Epidermal melanocyte (primary cell): ENCODE measurements around the gene AP2S1.
"Not testable (repeated sequence)": the region's sequence is repeated elsewhere in the genome, so short reads cannot be mapped to it uniquely, and the experiment has no call there.

Source experiments
- DNase-seq: peaks from one replicate; pipeline ENCODE4 v3.0.0; 2011; ENCODE audit warnings: low spot score; ENCODE audit not compliant: insufficient read length

Gene AP2S1

DNA sequence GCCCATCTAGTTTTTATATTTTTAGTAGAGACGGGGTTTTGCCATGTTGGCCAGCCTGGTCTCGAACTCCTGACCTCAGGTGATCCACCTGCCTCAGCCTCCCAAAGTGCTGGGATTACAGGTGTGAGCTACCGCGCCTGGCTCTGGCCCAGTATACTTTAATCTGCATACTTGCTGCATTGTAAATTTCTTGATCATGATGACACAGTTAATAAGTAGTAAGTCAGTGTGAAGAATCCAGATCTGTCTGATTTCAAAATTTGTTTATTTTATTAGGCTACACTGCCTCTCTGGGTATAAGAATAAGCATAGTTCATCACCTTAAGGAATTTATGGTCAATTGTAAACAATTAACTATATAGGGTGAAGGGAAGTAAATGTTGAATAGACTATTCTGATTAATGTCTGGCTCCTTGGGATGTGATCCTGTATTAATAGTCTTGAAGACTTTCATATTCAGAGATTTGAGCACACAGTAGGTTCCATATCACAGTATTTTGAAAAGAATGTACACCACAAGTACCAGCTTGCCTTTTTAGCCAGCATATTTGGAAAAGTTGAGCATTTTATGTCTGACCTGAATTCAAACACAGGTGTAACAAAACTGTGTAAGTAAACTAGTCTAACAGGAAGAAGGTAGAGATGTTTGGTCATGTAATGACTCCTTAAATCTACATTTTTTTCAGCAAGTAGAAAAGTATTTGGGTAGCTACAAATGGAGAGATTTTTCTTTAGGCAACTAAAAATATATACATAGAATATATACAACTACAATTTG lies 17.6 kb upstream of the AP2S1 start:
- no peak for DNase-seq

GRCh38 chr19:46867170-46867569 lies 16.5 kb upstream of the AP2S1 start:
- no peak for DNase-seq

GRCh38 chr19:46866407-46867136 lies 15.9 kb upstream of the AP2S1 start:
- DNase-seq: no peak

DNA sequence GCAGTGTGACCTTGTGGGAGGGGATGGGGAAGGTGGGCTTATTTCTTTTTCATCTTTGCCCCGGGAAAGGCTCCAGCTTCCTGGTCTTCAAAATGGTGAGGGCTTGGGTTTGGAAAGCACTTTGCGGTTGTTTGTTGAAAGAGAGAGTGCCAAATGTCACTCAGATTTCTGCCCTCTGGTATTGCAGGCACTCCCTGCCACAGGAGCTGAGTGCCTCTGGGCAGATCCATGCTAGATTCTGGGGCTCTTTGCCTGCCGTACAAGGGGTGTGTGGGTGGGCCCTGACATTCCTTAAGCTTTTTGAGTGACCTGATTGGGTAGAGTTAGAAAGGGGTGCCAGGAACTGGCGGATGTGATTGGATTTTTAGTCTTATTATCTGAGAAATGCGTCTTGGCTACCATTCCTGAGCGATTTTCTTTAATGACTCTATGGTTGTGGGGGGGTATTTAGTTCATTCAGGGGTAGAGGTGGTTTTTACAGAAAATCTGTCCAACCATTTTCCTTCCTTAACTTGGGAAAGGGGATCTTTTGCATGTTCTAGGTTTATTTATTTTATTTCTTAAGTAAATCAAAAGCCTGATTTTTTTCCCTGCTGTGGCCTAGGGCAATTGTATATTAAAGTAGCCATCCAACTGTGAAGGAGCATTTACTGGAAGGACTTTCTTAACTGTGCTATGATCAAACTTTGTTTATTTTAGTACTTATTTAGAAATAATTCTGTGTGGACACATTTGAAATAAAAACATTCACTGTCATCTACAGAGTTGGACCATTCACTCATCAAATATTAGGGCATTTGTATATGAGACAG lies 13.4 kb upstream of the AP2S1 start:
- DNase-seq: peak; percentile 61

DNA sequence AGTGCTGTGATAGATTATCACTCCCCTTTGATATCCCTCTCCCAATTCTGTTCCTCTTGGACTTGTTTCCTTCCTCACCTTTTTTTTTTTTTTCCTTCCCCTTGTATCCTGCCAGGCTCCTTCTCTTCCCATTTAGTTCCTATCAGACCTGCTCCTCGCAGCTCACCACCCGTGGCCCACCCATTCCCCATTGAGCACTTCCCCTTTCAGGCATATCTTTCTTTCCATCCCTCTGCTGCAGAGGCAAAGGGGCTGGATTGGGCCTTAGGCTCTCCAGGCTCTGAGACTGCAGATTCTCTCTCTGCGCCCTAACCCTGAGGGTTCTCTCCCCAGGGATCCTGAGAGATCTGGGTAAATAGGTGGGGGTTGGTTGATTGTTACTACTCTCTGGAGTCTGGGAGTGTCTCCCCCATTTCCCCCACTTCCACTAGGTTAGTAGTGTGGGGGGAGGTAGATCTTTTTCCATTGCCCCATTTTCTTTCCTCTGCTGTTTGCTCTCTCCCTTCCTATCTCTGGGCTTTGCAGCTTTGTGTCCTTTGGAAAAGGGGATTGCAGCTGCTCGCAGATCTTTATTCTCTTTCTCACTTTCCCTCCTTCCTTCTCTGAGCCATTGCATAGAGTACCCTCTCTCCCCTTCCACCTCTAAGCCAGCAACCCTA lies 12.5 kb upstream of the AP2S1 start:
- no peak for DNase-seq

GRCh38 chr19:46862503-46862834 lies 11.8 kb upstream of the AP2S1 start:
- DNase-seq: no peak

DNA sequence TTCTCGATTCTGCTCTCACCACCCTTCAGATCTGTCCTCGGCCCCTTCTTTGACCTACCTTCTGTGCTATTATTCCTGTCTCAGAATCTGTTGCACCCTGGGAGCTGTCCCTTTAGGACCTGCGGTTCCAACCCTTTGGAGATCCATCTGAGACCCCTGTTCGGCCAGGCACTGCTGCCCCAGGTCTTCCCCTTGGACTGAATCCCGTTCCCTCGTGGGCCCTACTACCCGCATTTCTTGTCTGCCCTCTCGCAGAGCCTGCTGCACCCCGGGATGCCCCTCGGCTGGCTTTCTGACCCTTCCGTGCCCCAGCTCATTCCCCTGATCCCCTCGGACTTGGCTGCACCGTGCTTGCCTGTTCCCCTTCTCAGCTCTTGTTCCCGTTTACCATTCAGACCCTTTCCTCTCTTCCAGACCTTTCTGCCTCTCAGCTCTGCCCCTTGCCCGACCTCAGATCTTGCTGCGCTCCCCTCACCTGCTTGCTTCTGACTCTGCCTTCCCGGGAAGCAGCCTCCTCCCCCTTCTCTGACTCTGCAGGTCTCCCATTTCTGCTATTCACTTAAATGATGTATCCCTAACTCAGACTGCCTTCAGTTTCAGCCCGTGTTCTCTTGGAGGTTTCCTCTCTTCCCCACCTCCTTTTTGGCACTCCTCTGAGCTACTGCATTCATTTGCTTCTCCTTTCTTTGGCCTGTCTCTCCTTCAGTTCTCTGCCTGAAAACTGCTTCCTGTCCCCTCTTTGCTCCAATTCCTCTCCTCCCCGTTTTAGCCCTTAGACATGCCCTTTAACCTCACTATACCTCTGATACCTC lies 11.3 kb upstream of the AP2S1 start:
- no peak for DNase-seq

GRCh38 chr19:46860846-46861690 lies 10.4 kb upstream of the AP2S1 start, which contains the start of gene ARHGAP35:
Gene ARHGAP35 (plus strand): TSS chr19:46860997. CDS start chr19:46918676, 57,679 bp downstream.
- peak; percentile 49 for DNase-seq

DNA sequence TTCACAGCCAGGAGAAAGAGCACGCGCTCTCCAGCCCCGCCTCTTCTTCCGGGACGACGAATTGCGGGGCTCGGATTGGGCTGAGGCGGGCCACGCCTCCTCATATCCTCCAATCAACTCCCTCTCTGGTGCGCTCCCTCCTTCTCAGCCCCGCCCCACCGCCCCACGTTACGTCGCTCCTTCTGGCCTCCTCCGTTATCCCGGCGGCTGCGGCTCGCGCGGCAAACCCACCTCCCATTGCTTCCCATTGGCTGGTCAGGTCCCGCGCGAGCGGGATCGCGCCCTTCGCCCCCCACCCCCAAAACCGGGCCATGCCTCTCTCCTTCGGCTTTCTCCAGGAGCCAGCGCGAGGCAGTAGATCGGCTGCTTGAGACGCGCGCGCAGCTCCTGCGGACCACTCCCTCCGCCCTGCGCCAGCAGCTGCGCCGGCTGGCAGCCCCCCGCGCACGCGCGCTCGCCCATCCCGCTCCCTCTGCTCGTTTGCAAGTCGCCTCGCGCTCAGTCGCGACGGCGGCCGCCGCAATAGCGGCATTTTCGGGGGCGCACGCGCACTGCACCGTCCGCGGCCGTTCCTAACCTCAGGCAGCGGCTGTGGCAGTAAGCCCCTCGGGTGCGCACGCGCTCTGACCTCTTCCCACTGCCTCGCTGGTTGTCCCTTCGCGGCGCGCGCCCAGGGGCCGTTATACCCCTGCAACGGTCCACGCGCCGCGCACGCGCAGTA lies 9.6 kb upstream of the AP2S1 start:
- peak; percentile 88 for DNase-seq

DNA sequence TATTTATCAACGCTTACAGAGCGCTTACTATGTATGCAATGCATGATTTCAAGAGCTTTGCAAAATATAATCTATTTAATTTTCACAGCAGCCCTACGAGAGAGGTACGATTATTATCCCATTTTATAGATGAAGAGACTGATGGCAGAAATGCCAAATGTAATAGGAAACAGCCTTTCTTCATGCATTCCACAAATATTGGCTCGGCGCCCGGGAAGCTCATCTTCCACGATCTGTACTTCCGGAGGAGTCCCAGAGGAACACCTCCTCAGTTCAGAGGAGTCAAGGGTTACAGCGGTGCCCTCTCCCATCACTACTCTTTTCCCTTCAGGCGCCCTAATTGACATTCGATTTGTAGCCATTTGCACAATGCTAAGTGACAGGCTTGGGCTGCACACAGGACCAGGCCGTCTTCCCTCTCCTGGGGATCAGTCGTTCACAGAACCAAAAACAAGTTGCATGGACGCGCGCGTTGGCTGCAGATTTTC lies 9.0 kb upstream of the AP2S1 start:
- no peak for DNase-seq

DNA sequence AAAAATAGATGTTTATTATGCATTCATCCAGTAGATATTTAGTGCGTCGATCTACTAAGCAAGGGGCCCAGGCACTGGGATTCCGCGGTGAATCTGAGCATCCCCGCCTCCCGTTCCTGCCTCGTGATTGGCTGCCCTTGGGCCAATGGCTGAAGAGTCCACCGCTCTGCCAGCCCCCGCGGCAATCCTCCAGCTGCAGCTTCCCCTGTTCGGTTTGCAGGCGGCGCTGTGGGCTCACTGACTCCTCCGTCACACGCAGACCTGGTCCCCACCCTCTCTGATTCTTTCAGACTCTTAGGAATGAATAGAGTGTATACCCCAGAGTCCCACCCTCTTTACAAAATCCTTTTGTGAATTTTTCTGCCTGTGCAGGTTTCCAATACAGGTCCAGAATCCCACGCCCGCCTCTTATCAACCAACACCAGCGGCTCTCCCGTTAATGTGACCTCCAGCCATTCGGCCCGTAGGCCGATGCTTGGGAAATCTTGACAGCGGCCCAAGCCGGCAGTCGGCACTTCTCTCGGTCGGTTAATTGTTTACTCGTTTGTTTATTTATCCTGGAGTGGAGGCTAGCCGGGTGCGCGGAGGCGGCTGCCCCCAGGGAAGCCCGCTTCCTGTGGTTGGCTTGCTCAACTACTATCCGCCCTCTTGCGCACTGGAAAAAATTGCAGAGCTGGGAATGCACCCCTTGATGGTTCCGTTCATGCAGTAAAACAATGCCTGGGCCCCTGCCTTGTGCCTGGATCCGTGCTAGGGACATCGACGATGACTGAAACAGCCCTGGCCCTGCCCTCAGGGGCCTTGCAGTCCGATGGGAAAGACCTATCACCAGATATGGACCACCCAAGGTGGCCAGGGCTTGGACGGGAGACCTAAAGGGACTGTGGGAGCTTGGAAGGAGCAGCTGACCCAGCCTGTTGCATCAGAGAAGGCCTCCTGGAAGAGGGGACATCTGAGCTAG lies 5.7 kb upstream of the AP2S1 start:
- peak; percentile 90 for DNase-seq

DNA sequence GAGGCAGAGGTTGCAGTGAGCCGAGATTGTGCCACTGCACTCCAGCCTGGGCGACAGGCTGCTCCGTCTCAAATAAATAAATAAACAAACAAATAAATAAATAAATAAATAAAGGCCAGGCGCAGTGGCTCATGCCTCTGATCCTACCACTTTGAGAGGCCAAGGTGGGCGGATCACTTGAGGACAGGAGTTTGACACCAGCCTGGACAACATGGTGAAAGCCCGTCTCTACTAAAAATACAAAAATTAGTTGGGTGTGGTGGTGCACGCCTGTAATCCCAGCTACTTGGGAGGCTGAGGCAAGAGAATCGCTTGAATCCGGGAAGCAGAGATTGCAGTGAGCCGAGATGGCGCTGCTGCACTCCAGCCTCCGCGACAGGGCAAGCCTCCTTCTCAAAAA lies 4.1 kb upstream of the AP2S1 start:
- not testable (repeated sequence) for DNase-seq

DNA sequence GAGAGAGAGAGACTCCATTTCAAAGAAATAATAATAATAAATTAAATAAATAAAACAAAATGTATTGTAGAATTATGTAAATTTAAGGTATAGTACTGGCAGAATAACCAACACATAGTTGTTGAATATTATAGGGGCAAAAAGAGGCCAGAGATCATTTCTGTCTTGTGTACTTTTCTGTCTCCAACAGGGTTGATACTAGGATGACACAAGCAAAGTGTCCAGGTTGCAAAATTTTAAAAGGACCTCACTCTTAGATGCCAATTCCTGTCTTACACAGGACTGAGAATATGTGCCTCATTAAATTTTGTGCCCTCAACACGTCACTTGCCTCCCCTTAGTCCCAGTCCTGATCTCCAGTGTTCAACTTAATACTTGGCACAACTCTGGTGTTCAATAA lies 2.2 kb upstream of the AP2S1 start:
- DNase-seq: no peak

DNA sequence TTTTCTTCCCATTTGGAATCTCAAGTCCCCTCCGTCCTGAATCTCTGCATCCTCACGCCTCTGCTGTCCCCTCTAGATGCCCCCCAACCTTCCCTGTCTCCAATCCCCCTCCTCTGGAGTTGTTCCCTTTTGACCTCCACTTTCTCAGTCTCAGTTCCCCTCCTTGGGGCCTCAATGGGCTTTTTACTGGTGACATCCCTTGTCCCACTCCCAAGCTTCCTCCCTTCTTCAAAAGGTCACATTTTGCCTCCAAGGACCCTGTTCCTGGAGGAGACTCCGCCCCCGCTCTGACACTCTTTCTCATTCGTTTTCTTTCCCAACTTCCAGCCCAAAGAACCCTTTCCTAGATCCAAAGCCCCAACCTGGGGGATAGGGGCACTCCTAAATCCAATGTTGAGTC lies 1.0 kb downstream of the AP2S1 start:
- DNase-seq: no peak

DNA sequence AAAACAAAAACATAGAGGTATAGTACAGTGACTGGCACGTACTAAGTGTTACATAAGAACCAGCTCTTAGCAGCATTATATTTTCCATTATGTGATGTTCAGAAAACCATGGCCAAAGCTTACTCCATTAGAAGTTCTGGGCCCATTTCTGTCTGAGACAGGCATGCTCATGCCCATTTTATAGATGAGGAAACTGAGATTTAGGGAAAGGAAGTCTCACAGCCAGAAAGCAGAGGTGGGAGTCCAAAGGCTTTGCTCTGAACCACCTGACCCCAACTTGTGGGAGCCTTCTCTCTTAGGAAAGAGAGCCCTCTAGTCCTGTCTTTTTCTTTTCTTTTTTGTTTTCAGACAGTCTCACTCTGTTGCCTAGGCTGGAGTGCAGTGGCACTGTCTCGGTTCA lies 2.3 kb downstream of the AP2S1 start:
- no peak for DNase-seq

- no peak for DNase-seq
These were observed 3.1 kb downstream of the AP2S1 start for GRCh38 chr19:46847528-46847927.

DNA sequence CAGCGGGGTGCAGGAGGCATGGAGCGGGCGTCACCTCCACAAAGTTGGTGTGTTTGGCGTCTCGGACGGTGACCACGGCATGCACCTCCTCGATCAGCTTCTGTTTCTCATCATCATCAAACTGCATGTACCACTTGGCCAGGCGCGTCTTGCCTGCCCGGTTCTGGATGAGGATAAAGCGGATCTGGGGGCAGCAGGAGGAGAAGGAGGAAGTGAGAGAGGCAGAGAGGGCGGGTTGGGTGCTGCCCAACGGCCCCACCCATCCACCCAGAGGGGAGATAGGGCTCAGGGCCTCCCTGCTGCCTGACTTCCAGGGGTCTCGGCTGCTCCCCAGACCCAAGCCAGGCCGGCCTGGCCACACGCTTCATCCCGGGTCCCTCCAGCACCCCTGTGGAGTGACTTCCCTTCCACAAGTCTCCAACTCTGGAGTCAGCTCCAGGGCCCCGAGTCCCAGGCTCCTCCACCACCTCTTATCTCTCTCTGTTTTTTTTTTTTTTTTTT lies 4.6 kb downstream of the AP2S1 start:
- no peak for DNase-seq

- DNase-seq: no peak
These were observed 6.6 kb downstream of the AP2S1 start for GRCh38 chr19:46844067-46844489.
